Measurements from ENCODE around the gene RSU1.

RSU1 gene

GRCh38 chr10:16741540-16741939, 75.7 kb downstream of the RSU1 start:
- H3K27me3 ChIP-seq (ENCODE audit: insufficient read depth, low read length): no peaks in the 10 kb centered on the region

DNA sequence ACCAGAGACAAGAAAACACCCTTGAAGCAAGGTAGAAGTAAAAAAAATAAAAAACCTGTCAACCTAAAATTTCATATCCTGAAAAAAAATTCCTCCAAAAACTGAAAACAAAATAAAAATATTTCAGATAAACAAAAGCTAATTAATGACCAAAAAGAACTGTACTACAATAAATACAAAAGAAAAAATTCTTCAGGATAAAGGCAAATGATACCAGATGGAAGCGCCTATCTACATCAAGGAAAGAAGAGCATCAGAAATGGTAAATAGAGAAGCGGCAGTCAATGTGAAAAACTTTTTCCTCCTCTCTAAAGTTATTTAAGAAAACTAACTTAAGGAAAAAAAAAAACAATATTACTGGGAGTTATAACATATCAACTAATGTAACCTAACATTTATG, 79.8 kb downstream of the RSU1 start:
- Histone ChIP-seq H3K27me3 (ENCODE audit: insufficient read depth, low read length) (no peaks in the 10 kb centered on the region), H3K36me3 (ENCODE audit: insufficient read depth, low read length) (no peaks in the 10 kb centered on the region), H3K9me3 (ENCODE audit: low read length) (no peaks in the 10 kb centered on the region), H3K4me3 (ENCODE audit: low read length) (no peak overlapping the region), H2AFZ (ENCODE audit: low read depth, low read length) (no peak overlapping the region), H3K4me1 (ENCODE audit: insufficient read depth, low read length) (no peaks in the 10 kb centered on the region)

More at GRCh38 chr10:16741540-16741939, 75.7 kb downstream of the RSU1 start:
- H3K4me3 ChIP-seq (ENCODE audit: low read length): no peak overlapping the region
- no peak overlapping the region for H2AFZ ChIP-seq (ENCODE audit: low read depth, low read length)
- no peaks in the 10 kb centered on the region for H3K9me3 ChIP-seq (ENCODE audit: low read length)
- no peaks in the 10 kb centered on the region for H3K4me1 ChIP-seq (ENCODE audit: insufficient read depth, low read length)
- H3K36me3 ChIP-seq (ENCODE audit: insufficient read depth, low read length): no peaks in the 10 kb centered on the region

DNA sequence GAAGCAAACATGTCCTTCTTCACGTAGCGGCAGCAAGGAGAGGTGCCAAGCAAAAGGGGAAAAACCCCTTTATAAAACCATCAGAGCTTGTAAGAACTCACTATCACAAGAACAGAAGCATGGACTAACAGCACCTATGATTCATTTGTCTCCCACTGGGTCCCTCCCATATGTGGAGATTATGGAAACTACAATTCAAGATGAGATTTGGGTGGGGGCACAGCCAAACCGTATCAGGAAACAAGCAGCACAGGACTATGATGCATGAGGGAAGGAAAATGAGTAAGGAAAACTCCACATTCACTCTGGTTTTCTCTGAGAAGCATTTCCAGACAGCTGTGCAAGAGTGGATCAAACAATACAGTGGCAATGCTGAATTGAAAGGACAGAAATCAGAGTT, 81.6 kb downstream of the RSU1 start:
- no peaks in the 10 kb centered on the region for H3K9me3 ChIP-seq (ENCODE audit: low read length)
- H3K27me3 ChIP-seq (ENCODE audit: insufficient read depth, low read length): no peaks in the 10 kb centered on the region
- no peak overlapping the region for H3K4me3 ChIP-seq (ENCODE audit: low read length)
- H2AFZ ChIP-seq (ENCODE audit: low read depth, low read length): no peak overlapping the region
- no peaks in the 10 kb centered on the region for H3K36me3 ChIP-seq (ENCODE audit: insufficient read depth, low read length)
- no peaks in the 10 kb centered on the region for H3K4me1 ChIP-seq (ENCODE audit: insufficient read depth, low read length)

DNA sequence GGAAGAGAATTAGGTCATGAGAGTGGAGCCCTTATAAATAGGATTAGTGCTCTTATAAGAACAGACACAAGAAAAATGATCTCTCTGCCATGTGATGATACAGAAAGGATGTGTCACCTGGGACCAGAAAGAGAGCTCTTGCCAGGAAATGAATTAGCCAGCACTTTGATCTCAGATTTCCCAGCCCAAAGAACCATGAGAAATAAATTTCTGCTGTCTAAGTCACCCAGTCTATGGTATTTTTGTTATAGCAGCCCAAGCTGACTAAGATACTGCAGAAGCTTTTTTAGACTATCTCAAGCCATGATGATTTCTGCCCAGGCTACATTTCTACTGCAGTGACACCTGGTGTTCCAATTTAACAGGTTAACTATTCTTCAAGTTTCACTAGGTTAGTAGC, 84.8 kb downstream of the RSU1 start:
- no peak overlapping the region for H3K4me3 ChIP-seq (ENCODE audit: low read length)
- H3K9me3 ChIP-seq (ENCODE audit: low read length): no peaks in the 10 kb centered on the region
- H2AFZ ChIP-seq (ENCODE audit: low read depth, low read length): no peak overlapping the region
- H3K27me3 ChIP-seq (ENCODE audit: insufficient read depth, low read length): no peaks in the 10 kb centered on the region
- H3K36me3 ChIP-seq (ENCODE audit: insufficient read depth, low read length): no peaks in the 10 kb centered on the region
- no peaks in the 10 kb centered on the region for H3K4me1 ChIP-seq (ENCODE audit: insufficient read depth, low read length)

DNA sequence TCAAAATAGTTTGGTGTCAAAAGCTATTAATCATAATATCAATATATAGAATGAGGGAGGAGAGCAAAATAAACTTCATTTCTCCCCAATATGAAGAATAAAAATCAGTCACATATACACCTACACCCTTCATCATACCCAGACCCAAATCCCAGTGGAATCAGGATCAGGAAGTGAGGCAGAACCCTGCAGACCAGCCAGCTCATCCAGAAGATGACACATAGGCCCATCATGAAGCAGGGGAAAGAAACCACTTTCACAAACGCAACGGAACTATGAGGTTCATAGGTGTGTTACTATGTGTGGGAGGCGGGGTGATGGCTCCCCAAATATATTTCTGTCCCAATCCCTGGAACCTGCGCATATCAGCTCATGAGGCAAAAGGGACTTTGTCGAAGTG, 89.0 kb downstream of the RSU1 start:
- no peaks in the 10 kb centered on the region for H3K9me3 ChIP-seq (ENCODE audit: low read length)
- H3K27me3 ChIP-seq (ENCODE audit: insufficient read depth, low read length): no peaks in the 10 kb centered on the region
- no peak overlapping the region for H2AFZ ChIP-seq (ENCODE audit: low read depth, low read length)
- H3K4me1 ChIP-seq (ENCODE audit: insufficient read depth, low read length): no peaks in the 10 kb centered on the region
- H3K4me3 ChIP-seq (ENCODE audit: low read length): no peak overlapping the region
- no peaks in the 10 kb centered on the region for H3K36me3 ChIP-seq (ENCODE audit: insufficient read depth, low read length)

DNA sequence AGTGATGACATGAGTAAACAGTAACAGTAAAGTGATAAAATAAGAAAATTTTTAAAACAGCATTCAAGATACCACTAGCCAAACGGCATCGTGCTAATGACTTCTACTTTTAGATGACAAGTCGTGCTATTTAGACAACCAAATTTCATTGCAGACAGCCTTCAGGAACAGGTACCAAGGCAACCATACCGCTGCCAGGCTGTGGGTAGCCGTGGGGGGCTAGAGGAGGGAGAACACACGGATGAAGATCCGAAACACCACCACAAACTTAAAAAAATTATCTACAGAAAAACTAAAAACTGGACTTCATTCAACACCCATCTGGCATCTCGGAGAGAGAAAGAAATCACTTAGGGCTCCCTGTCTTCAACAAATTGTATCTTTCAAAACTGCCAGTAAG, 89.6 kb downstream of the RSU1 start:
- Histone ChIP-seq H3K27me3 (ENCODE audit: insufficient read depth, low read length) (no peaks in the 10 kb centered on the region), H3K4me3 (ENCODE audit: low read length) (no peak overlapping the region), H2AFZ (ENCODE audit: low read depth, low read length) (no peak overlapping the region), H3K4me1 (ENCODE audit: insufficient read depth, low read length) (no peaks in the 10 kb centered on the region), H3K36me3 (ENCODE audit: insufficient read depth, low read length) (no peaks in the 10 kb centered on the region), H3K9me3 (ENCODE audit: low read length) (no peaks in the 10 kb centered on the region)

DNA sequence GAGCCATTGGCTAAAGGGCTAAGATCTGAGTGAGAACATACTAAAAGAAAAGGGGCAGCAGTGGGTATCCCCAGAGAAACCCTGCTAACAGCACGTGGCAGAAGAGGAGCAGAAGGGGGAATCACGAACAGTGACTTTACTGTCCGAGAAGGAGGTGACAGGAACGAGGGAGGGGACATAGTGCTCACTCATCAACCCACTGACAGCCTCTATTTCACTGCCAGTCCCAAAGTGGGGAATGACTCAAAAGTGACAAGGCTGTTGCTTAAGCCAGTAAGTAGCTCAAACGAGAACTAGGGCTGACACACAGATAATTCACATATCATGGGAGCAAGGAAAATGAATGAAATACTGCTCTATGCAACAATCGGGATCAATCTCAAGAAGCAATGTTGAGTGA, 92.7 kb downstream of the RSU1 start:
- H3K4me1 ChIP-seq (ENCODE audit: insufficient read depth, low read length): no peaks in the 10 kb centered on the region
- H3K9me3 ChIP-seq (ENCODE audit: low read length): peaks cover under 1% of the 10 kb centered on the region
- no peak overlapping the region for H2AFZ ChIP-seq (ENCODE audit: low read depth, low read length)
- no peaks in the 10 kb centered on the region for H3K27me3 ChIP-seq (ENCODE audit: insufficient read depth, low read length)
- H3K36me3 ChIP-seq (ENCODE audit: insufficient read depth, low read length): no peaks in the 10 kb centered on the region
- H3K4me3 ChIP-seq (ENCODE audit: low read length): no peak overlapping the region

GRCh38 chr10:16720812-16721211, 96.4 kb downstream of the RSU1 start:
- H3K36me3 ChIP-seq (ENCODE audit: insufficient read depth, low read length): no peaks in the 10 kb centered on the region
- no peaks in the 10 kb centered on the region for H3K4me1 ChIP-seq (ENCODE audit: insufficient read depth, low read length)
- no peak overlapping the region for H3K4me3 ChIP-seq (ENCODE audit: low read length)
- peaks cover 2% of the 10 kb centered on the region for H3K9me3 ChIP-seq (ENCODE audit: low read length)
- no peaks in the 10 kb centered on the region for H3K27me3 ChIP-seq (ENCODE audit: insufficient read depth, low read length)
- H2AFZ ChIP-seq (ENCODE audit: low read depth, low read length): no peak overlapping the region

GRCh38 chr10:16717622-16718395, 99.4 kb downstream of the RSU1 start:
- H3K27me3 ChIP-seq (ENCODE audit: insufficient read depth, low read length): no peaks in the 10 kb centered on the region
- no peak overlapping the region for H2AFZ ChIP-seq (ENCODE audit: low read depth, low read length)
- H3K4me1 ChIP-seq (ENCODE audit: insufficient read depth, low read length): no peaks in the 10 kb centered on the region
- peaks cover 3% of the 10 kb centered on the region for H3K9me3 ChIP-seq (ENCODE audit: low read length)
- no peaks in the 10 kb centered on the region for H3K36me3 ChIP-seq (ENCODE audit: insufficient read depth, low read length)
- H3K4me3 ChIP-seq (ENCODE audit: low read length): no peak overlapping the region

DNA sequence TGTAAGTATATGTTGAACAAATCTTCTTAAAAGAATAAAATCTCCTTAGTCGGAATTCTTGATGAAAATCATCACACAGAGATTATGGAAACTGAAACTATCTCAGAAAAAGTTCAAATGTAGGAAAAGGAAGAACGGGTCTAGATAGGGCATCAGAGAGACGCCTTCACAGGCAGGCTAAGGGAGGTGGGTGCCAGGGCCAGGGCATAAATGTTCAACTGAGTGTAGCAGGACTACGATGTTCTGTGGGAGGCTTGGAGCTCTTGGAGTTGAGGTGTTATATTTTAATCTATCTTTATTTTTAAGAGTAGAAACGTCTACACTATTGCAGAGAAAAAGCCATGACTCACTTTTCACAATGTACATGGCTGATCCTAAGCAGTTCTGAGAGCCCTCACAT, 101.2 kb downstream of the RSU1 start:
- Histone ChIP-seq H3K4me1 (ENCODE audit: insufficient read depth, low read length) (no peaks in the 10 kb centered on the region), H2AFZ (ENCODE audit: low read depth, low read length) (no peak overlapping the region), H3K4me3 (ENCODE audit: low read length) (no peak overlapping the region), H3K36me3 (ENCODE audit: insufficient read depth, low read length) (no peaks in the 10 kb centered on the region), H3K9me3 (ENCODE audit: low read length) (peaks cover 5% of the 10 kb centered on the region), H3K27me3 (ENCODE audit: insufficient read depth, low read length) (no peaks in the 10 kb centered on the region)

- Histone ChIP-seq H3K4me3 (ENCODE audit: low read length) (no peak overlapping the region), H3K27me3 (ENCODE audit: insufficient read depth, low read length) (no peaks in the 10 kb centered on the region), H3K9me3 (ENCODE audit: low read length) (peaks cover 4% of the 10 kb centered on the region), H3K4me1 (ENCODE audit: insufficient read depth, low read length) (no peaks in the 10 kb centered on the region), H3K36me3 (ENCODE audit: insufficient read depth, low read length) (no peaks in the 10 kb centered on the region), H2AFZ (ENCODE audit: low read depth, low read length) (no peak overlapping the region)
These were observed 103.9 kb downstream of the RSU1 start for GRCh38 chr10:16713290-16713689.

DNA sequence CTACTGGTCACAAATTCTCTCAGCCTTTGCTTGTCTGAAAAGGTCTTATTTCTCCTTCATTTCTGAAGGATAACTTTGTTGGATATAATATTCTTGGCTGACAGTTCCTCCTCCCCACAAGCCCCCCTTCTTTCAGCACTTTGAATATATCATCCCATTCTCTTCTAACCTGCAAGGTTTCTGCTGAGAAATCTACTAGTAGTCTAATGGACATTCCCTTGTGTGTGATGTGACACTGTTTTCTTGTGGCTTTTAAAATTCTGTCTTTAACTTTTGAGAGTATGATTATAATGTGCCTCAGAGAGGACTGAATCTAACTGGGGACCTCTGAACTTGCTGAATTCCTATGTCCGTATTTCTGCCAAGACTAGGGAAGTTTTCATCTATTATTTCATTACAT, 104.3 kb downstream of the RSU1 start:
- no peaks in the 10 kb centered on the region for H3K4me1 ChIP-seq (ENCODE audit: insufficient read depth, low read length)
- no peak overlapping the region for H2AFZ ChIP-seq (ENCODE audit: low read depth, low read length)
- H3K4me3 ChIP-seq (ENCODE audit: low read length): no peak overlapping the region
- peaks cover 4% of the 10 kb centered on the region for H3K9me3 ChIP-seq (ENCODE audit: low read length)
- H3K27me3 ChIP-seq (ENCODE audit: insufficient read depth, low read length): no peaks in the 10 kb centered on the region
- H3K36me3 ChIP-seq (ENCODE audit: insufficient read depth, low read length): no peaks in the 10 kb centered on the region

- peaks cover 25% of the 10 kb centered on the region for H3K4me1 ChIP-seq (ENCODE audit: insufficient read depth, low read length)
- no peak overlapping the region for H2AFZ ChIP-seq (ENCODE audit: low read depth, low read length)
- H3K36me3 ChIP-seq (ENCODE audit: insufficient read depth, low read length): no peaks in the 10 kb centered on the region
- H3K9me3 ChIP-seq (ENCODE audit: low read length): peaks cover 17% of the 10 kb centered on the region
- no peak overlapping the region for H3K4me3 ChIP-seq (ENCODE audit: low read length)
- peaks cover 5% of the 10 kb centered on the region for H3K27me3 ChIP-seq (ENCODE audit: insufficient read depth, low read length)
These were observed 116.9 kb downstream of the RSU1 start for GRCh38 chr10:16700331-16700730.

DNA sequence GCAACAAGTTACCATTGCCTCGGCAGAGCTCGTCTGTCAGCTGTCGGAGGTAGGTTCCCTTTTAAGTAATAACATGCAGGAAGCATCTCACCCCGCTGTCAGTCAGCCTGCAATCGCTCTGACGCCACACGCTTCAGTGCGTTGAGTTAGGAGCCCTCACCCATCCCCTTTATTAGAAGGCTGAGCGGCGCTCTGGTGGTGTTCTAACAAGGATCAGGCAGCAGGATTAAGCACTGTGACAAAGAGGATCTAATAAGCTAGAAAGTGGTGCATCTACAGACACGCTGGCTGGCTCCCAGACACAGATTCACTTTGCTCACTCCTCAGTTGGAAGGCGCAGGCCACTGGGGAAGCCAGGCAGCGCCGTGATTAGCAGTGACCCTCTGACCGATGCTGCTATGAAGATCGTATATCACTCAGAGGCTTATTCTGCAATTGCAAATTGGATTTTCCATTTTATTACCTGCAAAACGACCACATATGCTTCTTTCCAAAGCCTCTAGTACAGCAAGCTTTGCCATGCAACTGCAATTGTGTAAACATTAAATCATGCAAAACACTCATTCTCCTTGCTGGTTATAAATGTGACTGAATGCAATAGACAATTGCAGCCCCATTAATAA, 117.7 kb downstream of the RSU1 start:
- Histone ChIP-seq H3K9me3 (ENCODE audit: low read length) (peaks cover 17% of the 10 kb centered on the region), H3K4me3 (ENCODE audit: low read length) (no peak overlapping the region), H3K27me3 (ENCODE audit: insufficient read depth, low read length) (peaks cover 5% of the 10 kb centered on the region), H3K4me1 (ENCODE audit: insufficient read depth, low read length) (peaks cover 25% of the 10 kb centered on the region), H3K36me3 (ENCODE audit: insufficient read depth, low read length) (no peaks in the 10 kb centered on the region), H2AFZ (ENCODE audit: low read depth, low read length) (no peak overlapping the region)

Data from neuron (in vitro differentiated cells).